Astrocyte (in vitro differentiated cells and primary cell): ENCODE measurements around the gene PLAC1. TPM values are rescaled to one million over a fixed set of nuclear protein-coding genes. Genes with fewer than 3 reads are reported as not detected.
A peak's percentile ranks its signal among the peaks of the same experiment; 100 is the strongest.

Experiments
- DNase-seq: peaks from one replicate; pipeline ENCODE4 v3.0.0-alpha.2; 2010; ENCODE audit warnings: low read depth
- FAIRE-seq: peaks from 2 replicates; lab custom pipeline; 2011; peaks lifted over from hg19 to GRCh38; lab: Jason Lieb, UNC
- H2AFZ ChIP-seq: 2 replicates; pipeline ENCODE4 v1.6.0; 2012; ENCODE audit warnings: low read depth, low read length, inconsistent platforms
- H3K27ac ChIP-seq: 2 replicates; pipeline ENCODE4 v1.5.1; 2011; ENCODE audit warnings: low read depth, low read length, inconsistent platforms
- H3K27me3 ChIP-seq: 2 replicates; pipeline ENCODE4 v1.6.0; 2011; ENCODE audit warnings: low read length, inconsistent platforms; ENCODE audit not compliant: insufficient read depth
- H3K36me3 ChIP-seq: 2 replicates; pipeline ENCODE4 v1.5.1; 2011; ENCODE audit warnings: low read length, inconsistent platforms; ENCODE audit not compliant: insufficient read depth
- H3K4me1 ChIP-seq: 2 replicates; pipeline ENCODE4 v1.5.1; 2011; ENCODE audit warnings: low read length, inconsistent platforms; ENCODE audit not compliant: insufficient read depth
- H3K4me2 ChIP-seq: 2 replicates; pipeline ENCODE4 v1.6.0; 2012; ENCODE audit warnings: low read length, inconsistent platforms
- H3K4me3 ChIP-seq: 2 replicates; pipeline ENCODE4 v1.5.1; 2011; ENCODE audit warnings: low read depth, mild to moderate bottlenecking, low read length, inconsistent platforms; ENCODE audit not compliant: insufficient read depth
- H3K79me2 ChIP-seq: 2 replicates; pipeline ENCODE4 v1.6.0; 2012; ENCODE audit warnings: mild to moderate bottlenecking, low read length, inconsistent platforms; ENCODE audit not compliant: insufficient read depth
- H3K9ac ChIP-seq: 2 replicates; pipeline ENCODE4 v1.6.0; 2012; ENCODE audit warnings: mild to moderate bottlenecking, low read length, inconsistent platforms
- H3K9me3 ChIP-seq: 2 replicates; pipeline ENCODE4 v1.5.1; 2012; ENCODE audit warnings: low read depth, mild to moderate bottlenecking, low read length, inconsistent platforms; ENCODE audit not compliant: insufficient read depth
- H4K20me1 ChIP-seq: 2 replicates; pipeline ENCODE4 v1.6.0; 2012; ENCODE audit warnings: low read length, inconsistent platforms; ENCODE audit not compliant: insufficient read depth
- H3K27ac Mint-ChIP-seq: one replicate; pipeline ENCODE4 v1.8.0; 2021; ENCODE audit warnings: mild to moderate bottlenecking, mixed read lengths; ENCODE audit not compliant: unreplicated experiment
- H3K27me3 Mint-ChIP-seq: one replicate; pipeline ENCODE4 v1.8.0; 2021; ENCODE audit warnings: low read depth, mixed read lengths; ENCODE audit not compliant: unreplicated experiment
- H3K36me3 Mint-ChIP-seq: one replicate; pipeline ENCODE4 v1.8.0; 2021; ENCODE audit warnings: low read depth, mixed read lengths; ENCODE audit not compliant: unreplicated experiment
- H3K4me1 Mint-ChIP-seq: one replicate; pipeline ENCODE4 v1.8.0; 2021; ENCODE audit warnings: low read depth, mixed read lengths; ENCODE audit not compliant: unreplicated experiment
- H3K4me3 Mint-ChIP-seq: one replicate; pipeline ENCODE4 v1.8.0; 2021; ENCODE audit warnings: mild to moderate bottlenecking, moderate library complexity, mixed read lengths; ENCODE audit not compliant: unreplicated experiment
- H3K9me3 Mint-ChIP-seq: one replicate; pipeline ENCODE4 v1.8.0; 2021; ENCODE audit warnings: mild to moderate bottlenecking, mixed read lengths; ENCODE audit not compliant: unreplicated experiment
- EZH2 ChIP-seq: IDR thresholded peaks from 2 replicates; pipeline ENCODE4 v1.6.1; 2012; ENCODE audit warnings: mild to moderate bottlenecking, low read length, inconsistent platforms; ENCODE audit not compliant: insufficient read depth
- total RNA-seq: library from RNA; stranded (reverse); gene quantifications from 2 replicates; pipeline ENCODE4 v1.2.1, GENCODE V29; 2021
- TF ChIP-seq, protein P1 (sequence below): IDR thresholded peaks from 2 replicates; pipeline ENCODE4 v1.5.1; 2011; ENCODE audit warnings: low read depth, mild to moderate bottlenecking, inconsistent platforms, low read length, moderate library complexity; ENCODE audit not compliant: insufficient read depth

Gene PLAC1
- total RNA-seq, 1 donor from 2014 or later = 0.61 TPM

DNA sequence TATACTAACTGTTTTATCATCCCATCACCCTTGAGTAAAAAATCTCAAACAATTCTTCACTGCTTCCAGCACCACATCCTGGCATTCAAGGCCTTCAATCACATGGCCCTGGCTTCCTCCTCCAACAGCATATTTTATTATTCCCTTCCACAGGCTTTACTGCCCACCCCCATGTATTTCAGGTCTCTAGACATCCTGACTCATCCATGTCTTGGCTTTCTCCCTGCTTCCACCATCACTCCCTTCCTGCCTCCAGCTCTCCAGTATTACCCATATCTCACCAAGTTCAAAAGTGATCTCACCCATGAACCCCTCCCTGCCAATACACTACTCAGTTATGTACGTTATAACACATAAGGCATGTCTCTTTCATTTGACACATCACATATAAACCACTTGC, 34.7 kb upstream of the PLAC1 start:
- H3K9me3 ChIP-seq = no peaks in the 10 kb centered on the region
- H3K4me1 Mint-ChIP-seq = peaks cover 29% of the 10 kb centered on the region
- no peaks in the 10 kb centered on the region for H3K9me3 Mint-ChIP-seq
- H3K4me3 ChIP-seq = no peak overlapping the region
- H4K20me1 ChIP-seq = no peaks in the 10 kb centered on the region
- peak; percentile 79 for DNase-seq
- peaks cover 18% of the 10 kb centered on the region for H3K4me1 ChIP-seq
- H3K79me2 ChIP-seq = no peaks in the 10 kb centered on the region
- H2AFZ ChIP-seq = peak overlapping the region; percentile 54
- peak overlapping the region; percentile 58 for H3K4me3 Mint-ChIP-seq
- H3K4me2 ChIP-seq = peak overlapping the region; percentile 50
- H3K36me3 Mint-ChIP-seq = no peaks in the 10 kb centered on the region
- H3K27me3 ChIP-seq = no peaks in the 10 kb centered on the region
- no peaks in the 10 kb centered on the region for H3K27me3 Mint-ChIP-seq
- H3K9ac ChIP-seq = no peak overlapping the region
- no peaks in the 10 kb centered on the region for H3K36me3 ChIP-seq
- FAIRE-seq = peak; percentile 96
- peak overlapping the region; percentile 50 for H3K27ac ChIP-seq
- TF ChIP-seq, protein P1, sequence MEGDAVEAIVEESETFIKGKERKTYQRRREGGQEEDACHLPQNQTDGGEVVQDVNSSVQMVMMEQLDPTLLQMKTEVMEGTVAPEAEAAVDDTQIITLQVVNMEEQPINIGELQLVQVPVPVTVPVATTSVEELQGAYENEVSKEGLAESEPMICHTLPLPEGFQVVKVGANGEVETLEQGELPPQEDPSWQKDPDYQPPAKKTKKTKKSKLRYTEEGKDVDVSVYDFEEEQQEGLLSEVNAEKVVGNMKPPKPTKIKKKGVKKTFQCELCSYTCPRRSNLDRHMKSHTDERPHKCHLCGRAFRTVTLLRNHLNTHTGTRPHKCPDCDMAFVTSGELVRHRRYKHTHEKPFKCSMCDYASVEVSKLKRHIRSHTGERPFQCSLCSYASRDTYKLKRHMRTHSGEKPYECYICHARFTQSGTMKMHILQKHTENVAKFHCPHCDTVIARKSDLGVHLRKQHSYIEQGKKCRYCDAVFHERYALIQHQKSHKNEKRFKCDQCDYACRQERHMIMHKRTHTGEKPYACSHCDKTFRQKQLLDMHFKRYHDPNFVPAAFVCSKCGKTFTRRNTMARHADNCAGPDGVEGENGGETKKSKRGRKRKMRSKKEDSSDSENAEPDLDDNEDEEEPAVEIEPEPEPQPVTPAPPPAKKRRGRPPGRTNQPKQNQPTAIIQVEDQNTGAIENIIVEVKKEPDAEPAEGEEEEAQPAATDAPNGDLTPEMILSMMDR = no peak
- TF ChIP-seq EZH2 = no peak
- H3K27ac Mint-ChIP-seq = peak overlapping the region; percentile 93

DNA sequence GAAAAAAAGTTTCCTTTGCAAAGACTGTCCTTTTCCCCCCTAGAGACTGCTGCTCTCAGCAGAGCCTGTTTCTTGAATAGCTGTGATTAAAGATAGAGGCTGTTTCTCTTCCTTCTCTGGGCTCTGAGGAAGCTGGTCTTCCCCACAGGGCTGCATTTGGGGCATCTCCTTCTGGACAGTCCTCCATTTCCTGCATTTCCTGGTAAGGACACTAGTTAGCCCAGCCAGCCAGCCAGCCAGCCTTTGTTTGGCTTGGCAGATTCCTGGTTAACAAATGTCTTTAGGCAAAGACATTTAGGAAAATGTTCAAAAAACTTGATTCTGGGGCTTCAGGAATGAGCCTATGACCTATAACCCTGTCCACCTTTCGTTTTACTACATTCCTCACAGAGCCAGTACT, 34.0 kb upstream of the PLAC1 start:
- no peak overlapping the region for H3K4me3 Mint-ChIP-seq
- H3K4me3 ChIP-seq = no peak overlapping the region
- H3K27ac ChIP-seq = peak overlapping the region; percentile 50
- no peaks in the 10 kb centered on the region for H3K27me3 ChIP-seq
- no peak for FAIRE-seq
- H3K79me2 ChIP-seq = no peaks in the 10 kb centered on the region
- no peak for DNase-seq
- H3K36me3 ChIP-seq = no peaks in the 10 kb centered on the region
- H4K20me1 ChIP-seq = no peaks in the 10 kb centered on the region
- TF ChIP-seq, protein P1 = no peak
- no peak for TF ChIP-seq EZH2
- H2AFZ ChIP-seq = peak overlapping the region; percentile 54
- no peaks in the 10 kb centered on the region for H3K9me3 Mint-ChIP-seq
- no peak overlapping the region for H3K9ac ChIP-seq
- peak overlapping the region; percentile 93 for H3K27ac Mint-ChIP-seq
- peaks cover 18% of the 10 kb centered on the region for H3K4me1 ChIP-seq
- H3K4me1 Mint-ChIP-seq = peaks cover 29% of the 10 kb centered on the region
- no peaks in the 10 kb centered on the region for H3K9me3 ChIP-seq
- no peaks in the 10 kb centered on the region for H3K36me3 Mint-ChIP-seq
- H3K4me2 ChIP-seq = peak overlapping the region; percentile 50
- no peaks in the 10 kb centered on the region for H3K27me3 Mint-ChIP-seq

DNA sequence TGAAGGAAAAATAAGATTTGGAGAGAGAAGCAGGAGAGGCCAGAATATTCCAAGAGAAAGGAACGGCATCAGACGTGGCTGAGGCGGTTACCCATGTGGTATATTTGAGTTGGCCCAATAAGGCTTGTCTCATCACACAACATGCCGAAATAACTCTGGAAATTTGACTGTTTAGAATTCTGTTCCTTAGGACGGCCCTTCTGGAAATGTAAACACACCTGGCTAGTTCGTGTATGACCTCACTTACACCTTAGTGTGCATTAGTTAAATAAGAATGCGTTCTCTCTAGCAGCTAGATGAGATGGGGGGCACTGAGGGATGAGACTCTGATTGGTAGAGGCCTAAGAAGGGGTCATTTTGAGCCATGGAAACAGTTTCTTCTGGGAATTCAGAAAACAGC, 33.2 kb upstream of the PLAC1 start:
- no peak overlapping the region for H3K4me2 ChIP-seq
- FAIRE-seq (peak; percentile 49), DNase-seq (no peak)
- Mint-ChIP-seq H3K4me1 (peaks cover 29% of the 10 kb centered on the region), H3K4me3 (no peak overlapping the region), H3K36me3 (no peaks in the 10 kb centered on the region), H3K27ac (no peak overlapping the region), H3K27me3 (no peaks in the 10 kb centered on the region), H3K9me3 (no peaks in the 10 kb centered on the region)
- no peak overlapping the region for H3K27ac ChIP-seq
- no peaks in the 10 kb centered on the region for H4K20me1 ChIP-seq
- H3K9ac ChIP-seq = no peak overlapping the region
- no peaks in the 10 kb centered on the region for H3K9me3 ChIP-seq
- H3K36me3 ChIP-seq = no peaks in the 10 kb centered on the region
- no peak for TF ChIP-seq EZH2
- TF ChIP-seq, protein P1 = no peak
- no peak overlapping the region for H3K4me3 ChIP-seq
- H3K79me2 ChIP-seq = no peaks in the 10 kb centered on the region
- H3K27me3 ChIP-seq = no peaks in the 10 kb centered on the region
- no peak overlapping the region for H2AFZ ChIP-seq
- peaks cover 18% of the 10 kb centered on the region for H3K4me1 ChIP-seq
